ENCODE results near the gene TSEN34. TPM values are rescaled to one million over a fixed set of nuclear protein-coding genes. Genes with fewer than 3 reads are reported as not detected.

TSEN34 gene
- total and polyA plus RNA-seq, 2 donors (not counting 1 experiment from before 2014, with no cell fraction given): 22.5 to 57.8 TPM

DNA sequence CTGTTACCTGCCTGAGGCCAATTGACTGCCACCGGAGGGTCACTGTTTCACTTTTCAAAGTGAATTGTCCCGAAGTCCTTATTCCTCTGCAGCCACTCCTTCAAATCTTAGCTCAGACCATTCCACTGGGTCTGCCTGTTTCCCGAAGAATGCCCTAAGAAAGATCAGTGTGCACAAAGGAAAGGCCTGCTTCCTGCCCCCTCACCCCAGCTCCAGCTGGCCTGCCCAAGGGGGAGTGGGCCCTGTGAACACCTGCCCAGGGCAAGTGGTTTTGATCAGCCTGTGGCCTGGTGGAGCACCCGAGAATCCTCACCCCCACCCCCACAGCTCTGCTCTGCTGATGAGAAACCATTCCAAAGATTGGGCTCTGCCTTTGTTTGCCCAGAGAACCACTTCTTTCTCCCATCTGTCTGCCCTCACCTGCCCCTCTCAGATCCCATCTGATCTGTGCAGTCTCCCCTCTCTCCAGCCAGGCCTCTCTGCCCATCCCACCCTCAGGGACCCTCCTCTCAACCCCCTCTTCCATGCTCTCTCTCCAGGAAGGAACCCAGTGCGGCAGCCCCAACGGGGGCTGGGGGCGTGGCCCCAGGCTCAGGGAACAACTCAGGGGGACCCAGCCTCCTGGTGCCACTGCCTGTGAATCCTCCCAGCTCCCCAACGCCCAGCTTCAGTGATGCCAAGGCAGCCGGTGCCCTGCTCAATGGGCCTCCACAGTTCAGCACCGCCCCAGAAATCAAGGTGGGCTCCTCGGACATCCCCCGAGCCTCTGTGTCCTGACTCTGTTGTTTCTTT lies 41.9 kb upstream of the TSEN34 start:
- Histone ChIP-seq H2AFZ (ENCODE audit: low read length) (no peak overlapping the region), H3K4me3 (replicated peaks in 1 of 4; ENCODE audit: control extremely low read depth in 1 of 4, insufficient read depth in 1 of 4, low read depth in 3 of 4, low read length in 4 of 4) (no peak overlapping the region), H3K9me3 (ENCODE audit: control insufficient read depth, insufficient read depth, low read depth, low read length) (no peaks in the 10 kb centered on the region), H3K9ac (ENCODE audit: insufficient read depth, low read length) (no peak overlapping the region), H3K4me2 (ENCODE audit: extremely low read depth, insufficient read depth, low read length) (no peak overlapping the region), H3K36me3 (ENCODE audit: control insufficient read depth, insufficient read depth, low read length) (peaks cover 55% of the 10 kb centered on the region), H4K20me1 (ENCODE audit: control insufficient read depth, extremely low read depth, insufficient read depth, low read length) (no peaks in the 10 kb centered on the region), H3K27ac (ENCODE audit: insufficient read depth, low read length) (no peak overlapping the region), H3K4me1 (ENCODE audit: control insufficient read depth, extremely low read depth, insufficient read depth, low read length) (peaks cover 7% of the 10 kb centered on the region), H3K27me3 (ENCODE audit: control insufficient read depth, insufficient read depth, low read length) (no peaks in the 10 kb centered on the region), H3K79me2 (ENCODE audit: control insufficient read depth, insufficient read depth, low read length) (no peaks in the 10 kb centered on the region)
- no peak for DNase-seq (ENCODE audit: low read depth in 2 of 2)
- TF ChIP-seq, protein P1, sequence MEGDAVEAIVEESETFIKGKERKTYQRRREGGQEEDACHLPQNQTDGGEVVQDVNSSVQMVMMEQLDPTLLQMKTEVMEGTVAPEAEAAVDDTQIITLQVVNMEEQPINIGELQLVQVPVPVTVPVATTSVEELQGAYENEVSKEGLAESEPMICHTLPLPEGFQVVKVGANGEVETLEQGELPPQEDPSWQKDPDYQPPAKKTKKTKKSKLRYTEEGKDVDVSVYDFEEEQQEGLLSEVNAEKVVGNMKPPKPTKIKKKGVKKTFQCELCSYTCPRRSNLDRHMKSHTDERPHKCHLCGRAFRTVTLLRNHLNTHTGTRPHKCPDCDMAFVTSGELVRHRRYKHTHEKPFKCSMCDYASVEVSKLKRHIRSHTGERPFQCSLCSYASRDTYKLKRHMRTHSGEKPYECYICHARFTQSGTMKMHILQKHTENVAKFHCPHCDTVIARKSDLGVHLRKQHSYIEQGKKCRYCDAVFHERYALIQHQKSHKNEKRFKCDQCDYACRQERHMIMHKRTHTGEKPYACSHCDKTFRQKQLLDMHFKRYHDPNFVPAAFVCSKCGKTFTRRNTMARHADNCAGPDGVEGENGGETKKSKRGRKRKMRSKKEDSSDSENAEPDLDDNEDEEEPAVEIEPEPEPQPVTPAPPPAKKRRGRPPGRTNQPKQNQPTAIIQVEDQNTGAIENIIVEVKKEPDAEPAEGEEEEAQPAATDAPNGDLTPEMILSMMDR (conservative IDR thresholded peaks at IDR 0.05 in 1 of 2, IDR thresholded peaks at IDR 0.05 in 1 of 2; ENCODE audit: low read depth in 1 of 2, low read length in 2 of 2): no peak
- TF ChIP-seq EZH2 (IDR thresholded peaks at IDR 0.05; ENCODE audit: low read length, missing control alignments): no peak

DNA sequence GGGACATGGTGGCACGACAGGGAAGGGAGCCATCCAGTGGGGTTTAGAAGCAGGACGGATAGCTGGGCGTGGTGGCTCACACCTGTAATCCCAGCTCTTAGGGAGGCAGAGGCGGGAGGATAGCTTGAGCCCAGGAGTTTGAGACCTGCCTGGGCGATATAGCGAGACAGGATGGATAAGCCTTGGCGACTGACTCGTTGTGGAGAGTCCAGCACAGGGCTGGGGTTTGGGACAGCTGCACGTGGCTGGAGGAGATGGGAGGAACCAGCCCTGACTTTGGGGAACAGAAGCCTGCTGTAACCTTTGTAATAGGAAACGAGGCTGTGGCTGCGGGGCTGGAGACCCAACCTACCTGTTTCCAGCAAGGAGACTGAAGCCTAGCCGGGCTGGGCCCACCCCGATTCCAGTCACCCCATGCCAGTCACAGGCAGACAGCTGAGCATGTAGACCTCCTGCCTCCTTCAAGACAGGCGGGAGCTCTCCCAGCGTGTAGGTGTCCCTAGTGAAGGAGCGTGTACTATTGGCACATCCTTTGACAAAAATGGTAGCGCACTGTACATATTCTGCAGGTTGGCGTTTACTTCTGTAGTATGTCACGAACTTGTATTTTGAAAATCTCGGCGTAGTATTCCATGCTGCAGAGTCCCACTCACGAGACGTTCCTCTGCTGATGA lies 39.6 kb upstream of the TSEN34 start:
- H3K79me2 ChIP-seq (ENCODE audit: control insufficient read depth, insufficient read depth, low read length): no peaks in the 10 kb centered on the region
- no peak overlapping the region for H3K9ac ChIP-seq (ENCODE audit: insufficient read depth, low read length)
- H3K4me3 ChIP-seq (replicated peaks in 1 of 4; ENCODE audit: control extremely low read depth in 1 of 4, insufficient read depth in 1 of 4, low read depth in 3 of 4, low read length in 4 of 4): no peak overlapping the region
- no peaks in the 10 kb centered on the region for H3K9me3 ChIP-seq (ENCODE audit: control insufficient read depth, insufficient read depth, low read depth, low read length)
- H4K20me1 ChIP-seq (ENCODE audit: control insufficient read depth, extremely low read depth, insufficient read depth, low read length): no peaks in the 10 kb centered on the region
- no peaks in the 10 kb centered on the region for H3K27me3 ChIP-seq (ENCODE audit: control insufficient read depth, insufficient read depth, low read length)
- peaks cover 9% of the 10 kb centered on the region for H3K4me1 ChIP-seq (ENCODE audit: control insufficient read depth, extremely low read depth, insufficient read depth, low read length)
- TF ChIP-seq, protein P1 (conservative IDR thresholded peaks at IDR 0.05 in 1 of 2, IDR thresholded peaks at IDR 0.05 in 1 of 2; ENCODE audit: low read depth in 1 of 2, low read length in 2 of 2): no peak
- no peak for TF ChIP-seq EZH2 (IDR thresholded peaks at IDR 0.05; ENCODE audit: low read length, missing control alignments)
- DNase-seq (ENCODE audit: low read depth in 2 of 2): no peak
- H2AFZ ChIP-seq (ENCODE audit: low read length): no peak overlapping the region
- no peak overlapping the region for H3K4me2 ChIP-seq (ENCODE audit: extremely low read depth, insufficient read depth, low read length)
- H3K36me3 ChIP-seq (ENCODE audit: control insufficient read depth, insufficient read depth, low read length): peaks cover 54% of the 10 kb centered on the region
- no peak overlapping the region for H3K27ac ChIP-seq (ENCODE audit: insufficient read depth, low read length)

DNA sequence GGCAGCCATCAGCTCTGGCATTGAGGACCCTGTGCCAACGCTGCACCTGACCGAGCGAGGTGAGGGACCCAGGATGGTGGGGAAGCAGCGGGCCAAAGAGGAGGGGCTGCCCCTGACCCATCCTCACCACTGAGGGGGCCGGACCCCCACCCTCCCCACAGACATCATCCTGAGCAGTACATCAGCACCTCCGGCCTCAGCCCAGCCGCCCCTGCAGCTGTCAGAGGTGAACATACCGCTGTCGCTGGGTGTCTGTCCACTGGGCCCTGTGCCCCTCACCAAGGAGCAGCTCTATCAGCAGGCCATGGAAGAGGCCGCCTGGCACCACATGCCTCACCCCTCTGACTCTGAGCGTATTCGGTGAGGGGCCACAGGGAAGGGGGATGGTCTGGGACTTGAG lies 38.8 kb upstream of the TSEN34 start:
- Histone ChIP-seq H3K79me2 (ENCODE audit: control insufficient read depth, insufficient read depth, low read length) (no peaks in the 10 kb centered on the region), H2AFZ (ENCODE audit: low read length) (no peak overlapping the region), H3K4me2 (ENCODE audit: extremely low read depth, insufficient read depth, low read length) (no peak overlapping the region), H3K27me3 (ENCODE audit: control insufficient read depth, insufficient read depth, low read length) (no peaks in the 10 kb centered on the region), H4K20me1 (ENCODE audit: control insufficient read depth, extremely low read depth, insufficient read depth, low read length) (no peaks in the 10 kb centered on the region), H3K9me3 (ENCODE audit: control insufficient read depth, insufficient read depth, low read depth, low read length) (no peaks in the 10 kb centered on the region), H3K36me3 (ENCODE audit: control insufficient read depth, insufficient read depth, low read length) (peaks cover 51% of the 10 kb centered on the region), H3K4me3 (replicated peaks in 1 of 4; ENCODE audit: control extremely low read depth in 1 of 4, insufficient read depth in 1 of 4, low read depth in 3 of 4, low read length in 4 of 4) (no peak overlapping the region), H3K27ac (ENCODE audit: insufficient read depth, low read length) (no peak overlapping the region), H3K9ac (ENCODE audit: insufficient read depth, low read length) (no peak overlapping the region), H3K4me1 (ENCODE audit: control insufficient read depth, extremely low read depth, insufficient read depth, low read length) (peaks cover 9% of the 10 kb centered on the region)
- no peak for TF ChIP-seq EZH2 (IDR thresholded peaks at IDR 0.05; ENCODE audit: low read length, missing control alignments)
- TF ChIP-seq, protein P1 (conservative IDR thresholded peaks at IDR 0.05 in 1 of 2, IDR thresholded peaks at IDR 0.05 in 1 of 2; ENCODE audit: low read depth in 1 of 2, low read length in 2 of 2): no peak
- no peak for DNase-seq (ENCODE audit: low read depth in 2 of 2)

Measured in fibroblast of lung (primary cell).